ENCODE measurements around the gene PZP.

The PZP gene

GRCh38 chr12:9163392-9163791, 44.8 kb downstream of the PZP start:
- H3K4me3 ChIP-seq (replicated peaks; ENCODE audit: low read depth, low read length) = no peak overlapping the region
- no peak for TF ChIP-seq CTCF (IDR thresholded peaks at IDR 0.05; ENCODE audit: low read length, missing control alignments)
- no peak for DNase-seq (ENCODE audit: low read depth)

- H3K4me3 ChIP-seq (replicated peaks; ENCODE audit: low read depth, low read length) = no peak overlapping the region
- DNase-seq (ENCODE audit: low read depth) = no peak
- TF ChIP-seq CTCF (IDR thresholded peaks at IDR 0.05; ENCODE audit: low read length, missing control alignments) = no peak
Observed at GRCh38 chr12:9156119-9156518, 52.1 kb downstream of the PZP start.

GRCh38 chr12:9149372-9149771, 58.8 kb downstream of the PZP start:
- TF ChIP-seq CTCF (IDR thresholded peaks at IDR 0.05; ENCODE audit: low read length, missing control alignments) = no peak
- H3K4me3 ChIP-seq (replicated peaks; ENCODE audit: low read depth, low read length) = no peak overlapping the region
- DNase-seq (ENCODE audit: low read depth) = no peak

- no peak for TF ChIP-seq CTCF (IDR thresholded peaks at IDR 0.05; ENCODE audit: low read length, missing control alignments)
- DNase-seq (ENCODE audit: low read depth) = no peak
- no peak overlapping the region for H3K4me3 ChIP-seq (replicated peaks; ENCODE audit: low read depth, low read length)
Observed at GRCh38 chr12:9148926-9149325, 59.3 kb downstream of the PZP start.

GRCh38 chr12:9147461-9147860, 60.7 kb downstream of the PZP start:
- no peak for TF ChIP-seq CTCF (IDR thresholded peaks at IDR 0.05; ENCODE audit: low read length, missing control alignments)
- no peak for DNase-seq (ENCODE audit: low read depth)
- H3K4me3 ChIP-seq (replicated peaks; ENCODE audit: low read depth, low read length) = no peak overlapping the region

GRCh38 chr12:9144730-9145106, 63.5 kb downstream of the PZP start:
- no peak overlapping the region for H3K4me3 ChIP-seq (replicated peaks; ENCODE audit: low read depth, low read length)
- TF ChIP-seq CTCF (IDR thresholded peaks at IDR 0.05; ENCODE audit: low read length, missing control alignments) = no peak
- no peak for DNase-seq (ENCODE audit: low read depth)

GRCh38 chr12:9143929-9144729, 64.1 kb downstream of the PZP start:
- no peak for DNase-seq (ENCODE audit: low read depth)
- TF ChIP-seq CTCF (IDR thresholded peaks at IDR 0.05; ENCODE audit: low read length, missing control alignments) = no peak
- no peak overlapping the region for H3K4me3 ChIP-seq (replicated peaks; ENCODE audit: low read depth, low read length)
